Liver (tissue), 3 donors: ENCODE measurements around the gene ZNF132.

Experiments used
- EGR1 ChIP-seq, 2 donors: IDR thresholded peaks; 2 replicates each; pipeline ENCODE4 v1.6.1; 2016 to 2018; ENCODE audit warnings: antibody characterized with exemption in 2 of 2, low read depth in 2 of 2
- GABPA ChIP-seq, 2 donors: IDR thresholded peaks in 1 of 2; conservative IDR thresholded peaks in 1 of 2; 2 replicates each; pipeline ENCODE4 v1.6.1; 2016; ENCODE audit warnings: antibody characterized with exemption in 2 of 2, mild to moderate bottlenecking in 1 of 2, moderate library complexity in 1 of 2
- JUND ChIP-seq, 2 donors: IDR thresholded peaks; 2 replicates each; pipeline ENCODE4 v1.6.1; 2016; ENCODE audit warnings: antibody characterized with exemption in 2 of 2
- RXRA ChIP-seq, 2 donors: IDR thresholded peaks; 2 replicates each; pipeline ENCODE4 v1.6.1; 2017 to 2018; ENCODE audit warnings: antibody characterized with exemption in 2 of 2, mild to moderate bottlenecking in 1 of 2
- SP1 ChIP-seq: IDR thresholded peaks from 2 replicates; pipeline ENCODE4 v1.6.1; 2018; ENCODE audit warnings: antibody characterized with exemption, mild to moderate bottlenecking
- TF ChIP-seq, protein P1 (sequence below): fragments of 150-350 bp; IDR thresholded peaks from 2 replicates; pipeline ENCODE4 v1.5.1; 2017; ENCODE audit warnings: improper control_type of control experiment, low read depth, low read length; ENCODE audit not compliant: missing input control
- TF ChIP-seq, protein P2 (sequence below): IDR thresholded peaks from 2 replicates; pipeline ENCODE4 v1.6.1; 2016; ENCODE audit warnings: antibody characterized with exemption, mild to moderate bottlenecking
- TF ChIP-seq, protein P3 (sequence below): IDR thresholded peaks from 2 replicates; pipeline ENCODE4 v1.6.1; 2016; ENCODE audit warnings: antibody characterized with exemption
- donor health status: healthy.
- donor health status: healthy.

DNA sequence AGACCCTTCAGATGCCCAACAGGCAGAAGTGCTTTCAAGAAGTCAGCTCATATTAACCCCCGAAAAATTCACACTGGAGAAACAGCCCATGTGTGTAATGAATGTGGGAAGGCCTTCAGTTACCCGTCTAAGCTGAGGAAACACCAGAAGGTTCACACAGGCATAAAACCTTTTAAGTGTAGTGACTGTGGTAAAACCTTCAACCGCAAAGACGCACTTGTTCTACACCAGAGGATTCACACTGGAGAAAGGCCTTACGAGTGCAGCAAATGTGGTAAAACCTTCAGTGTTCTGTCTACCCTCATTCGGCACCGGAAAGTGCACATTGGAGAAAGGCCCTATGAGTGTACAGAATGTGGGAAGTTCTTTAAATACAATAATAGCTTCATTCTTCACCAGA lies 22.9 kb downstream of the ZNF132 start:
- no peak for TF ChIP-seq SP1
- TF ChIP-seq, protein P1, sequence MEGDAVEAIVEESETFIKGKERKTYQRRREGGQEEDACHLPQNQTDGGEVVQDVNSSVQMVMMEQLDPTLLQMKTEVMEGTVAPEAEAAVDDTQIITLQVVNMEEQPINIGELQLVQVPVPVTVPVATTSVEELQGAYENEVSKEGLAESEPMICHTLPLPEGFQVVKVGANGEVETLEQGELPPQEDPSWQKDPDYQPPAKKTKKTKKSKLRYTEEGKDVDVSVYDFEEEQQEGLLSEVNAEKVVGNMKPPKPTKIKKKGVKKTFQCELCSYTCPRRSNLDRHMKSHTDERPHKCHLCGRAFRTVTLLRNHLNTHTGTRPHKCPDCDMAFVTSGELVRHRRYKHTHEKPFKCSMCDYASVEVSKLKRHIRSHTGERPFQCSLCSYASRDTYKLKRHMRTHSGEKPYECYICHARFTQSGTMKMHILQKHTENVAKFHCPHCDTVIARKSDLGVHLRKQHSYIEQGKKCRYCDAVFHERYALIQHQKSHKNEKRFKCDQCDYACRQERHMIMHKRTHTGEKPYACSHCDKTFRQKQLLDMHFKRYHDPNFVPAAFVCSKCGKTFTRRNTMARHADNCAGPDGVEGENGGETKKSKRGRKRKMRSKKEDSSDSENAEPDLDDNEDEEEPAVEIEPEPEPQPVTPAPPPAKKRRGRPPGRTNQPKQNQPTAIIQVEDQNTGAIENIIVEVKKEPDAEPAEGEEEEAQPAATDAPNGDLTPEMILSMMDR: no peak
- TF ChIP-seq GABPA (IDR thresholded peaks at IDR 0.05 in 1 of 2, conservative IDR thresholded peaks at IDR 0.05 in 1 of 2): no peak
- TF ChIP-seq, protein P2, sequence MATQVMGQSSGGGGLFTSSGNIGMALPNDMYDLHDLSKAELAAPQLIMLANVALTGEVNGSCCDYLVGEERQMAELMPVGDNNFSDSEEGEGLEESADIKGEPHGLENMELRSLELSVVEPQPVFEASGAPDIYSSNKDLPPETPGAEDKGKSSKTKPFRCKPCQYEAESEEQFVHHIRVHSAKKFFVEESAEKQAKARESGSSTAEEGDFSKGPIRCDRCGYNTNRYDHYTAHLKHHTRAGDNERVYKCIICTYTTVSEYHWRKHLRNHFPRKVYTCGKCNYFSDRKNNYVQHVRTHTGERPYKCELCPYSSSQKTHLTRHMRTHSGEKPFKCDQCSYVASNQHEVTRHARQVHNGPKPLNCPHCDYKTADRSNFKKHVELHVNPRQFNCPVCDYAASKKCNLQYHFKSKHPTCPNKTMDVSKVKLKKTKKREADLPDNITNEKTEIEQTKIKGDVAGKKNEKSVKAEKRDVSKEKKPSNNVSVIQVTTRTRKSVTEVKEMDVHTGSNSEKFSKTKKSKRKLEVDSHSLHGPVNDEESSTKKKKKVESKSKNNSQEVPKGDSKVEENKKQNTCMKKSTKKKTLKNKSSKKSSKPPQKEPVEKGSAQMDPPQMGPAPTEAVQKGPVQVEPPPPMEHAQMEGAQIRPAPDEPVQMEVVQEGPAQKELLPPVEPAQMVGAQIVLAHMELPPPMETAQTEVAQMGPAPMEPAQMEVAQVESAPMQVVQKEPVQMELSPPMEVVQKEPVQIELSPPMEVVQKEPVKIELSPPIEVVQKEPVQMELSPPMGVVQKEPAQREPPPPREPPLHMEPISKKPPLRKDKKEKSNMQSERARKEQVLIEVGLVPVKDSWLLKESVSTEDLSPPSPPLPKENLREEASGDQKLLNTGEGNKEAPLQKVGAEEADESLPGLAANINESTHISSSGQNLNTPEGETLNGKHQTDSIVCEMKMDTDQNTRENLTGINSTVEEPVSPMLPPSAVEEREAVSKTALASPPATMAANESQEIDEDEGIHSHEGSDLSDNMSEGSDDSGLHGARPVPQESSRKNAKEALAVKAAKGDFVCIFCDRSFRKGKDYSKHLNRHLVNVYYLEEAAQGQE: no peak
- TF ChIP-seq JUND (IDR thresholded peaks at IDR 0.05): no peak
- no peak for TF ChIP-seq EGR1 (IDR thresholded peaks at IDR 0.05; ENCODE audit: low read depth in 2 of 2)
- TF ChIP-seq RXRA (IDR thresholded peaks at IDR 0.05): no peak
- TF ChIP-seq, protein P3, sequence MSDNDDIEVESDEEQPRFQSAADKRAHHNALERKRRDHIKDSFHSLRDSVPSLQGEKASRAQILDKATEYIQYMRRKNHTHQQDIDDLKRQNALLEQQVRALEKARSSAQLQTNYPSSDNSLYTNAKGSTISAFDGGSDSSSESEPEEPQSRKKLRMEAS: no peak
